Ovary (tissue), 3 donors: ENCODE data around the gene NUAK1.

Source experiments
- EP300 ChIP-seq: sonication (generic); formaldehyde crosslinking; IDR thresholded peaks from one replicate; pipeline ENCODE4 v1.6.1; 2017; ENCODE audit warnings: antibody characterized with exemption
- POLR2A ChIP-seq: fragments of 450-650 bp; IDR thresholded peaks from one replicate; pipeline ENCODE4 v1.6.1; 2017; ENCODE audit warnings: antibody characterized with exemption, mild to moderate bottlenecking, moderate library complexity
- TF ChIP-seq, protein P1 (sequence below), 3 donors: fragments of 450-650 bp in 2 of 3; fragments of 200-600 bp in 1 of 3; IDR thresholded peaks; one replicate each; pipeline versions ENCODE4 v1.5.1 to v1.8.0; 2016 to 2022; ENCODE audit warnings: antibody characterized with exemption in 3 of 3, mild to moderate bottlenecking in 1 of 3
- donor health status: DM: no; HTN: no; CAD: no.

GRCh38 chr12:106135781-106136180 is 3.0 kb downstream of the NUAK1 start:
- TF ChIP-seq, protein P1, sequence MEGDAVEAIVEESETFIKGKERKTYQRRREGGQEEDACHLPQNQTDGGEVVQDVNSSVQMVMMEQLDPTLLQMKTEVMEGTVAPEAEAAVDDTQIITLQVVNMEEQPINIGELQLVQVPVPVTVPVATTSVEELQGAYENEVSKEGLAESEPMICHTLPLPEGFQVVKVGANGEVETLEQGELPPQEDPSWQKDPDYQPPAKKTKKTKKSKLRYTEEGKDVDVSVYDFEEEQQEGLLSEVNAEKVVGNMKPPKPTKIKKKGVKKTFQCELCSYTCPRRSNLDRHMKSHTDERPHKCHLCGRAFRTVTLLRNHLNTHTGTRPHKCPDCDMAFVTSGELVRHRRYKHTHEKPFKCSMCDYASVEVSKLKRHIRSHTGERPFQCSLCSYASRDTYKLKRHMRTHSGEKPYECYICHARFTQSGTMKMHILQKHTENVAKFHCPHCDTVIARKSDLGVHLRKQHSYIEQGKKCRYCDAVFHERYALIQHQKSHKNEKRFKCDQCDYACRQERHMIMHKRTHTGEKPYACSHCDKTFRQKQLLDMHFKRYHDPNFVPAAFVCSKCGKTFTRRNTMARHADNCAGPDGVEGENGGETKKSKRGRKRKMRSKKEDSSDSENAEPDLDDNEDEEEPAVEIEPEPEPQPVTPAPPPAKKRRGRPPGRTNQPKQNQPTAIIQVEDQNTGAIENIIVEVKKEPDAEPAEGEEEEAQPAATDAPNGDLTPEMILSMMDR (IDR thresholded peaks at IDR 0.05): no peak
- TF ChIP-seq POLR2A (no peak), EP300 (no peak)
